Measurements from ENCODE around the gene SPATA32. TPM values are rescaled to one million over a fixed set of nuclear protein-coding genes. Genes with fewer than 3 reads are reported as not detected.
"Not testable (repeated sequence)": the region's sequence is repeated elsewhere in the genome, so short reads cannot be mapped to it uniquely, and the experiment has no call there.

SPATA32 gene
- polyA plus RNA-seq, 3 donors from 2014 or later = 0.16 TPM; not detected in 2

DNA sequence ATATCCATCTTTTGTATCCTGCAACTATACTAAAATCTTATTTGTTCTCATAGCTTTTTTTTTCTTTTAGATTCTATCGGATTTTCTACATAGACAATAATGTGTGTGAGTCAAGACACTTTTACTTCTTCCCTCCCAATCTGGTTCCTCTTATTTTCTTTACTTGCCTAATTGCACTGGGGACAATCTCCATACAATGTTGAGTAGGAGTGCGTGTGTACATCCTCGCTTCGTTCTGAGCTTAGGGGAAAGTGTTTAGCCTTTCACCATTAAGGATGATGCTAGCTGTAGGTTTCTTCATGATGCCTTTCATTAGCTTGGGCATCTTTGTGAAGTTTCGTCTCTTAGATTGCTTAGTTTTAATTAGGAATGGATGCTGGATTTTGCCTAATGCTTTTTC, 2.9 kb downstream of the SPATA32 start:
- H3K4me1 Mint-ChIP-seq = peaks cover 9 to 16% of the 10 kb centered on the region in 2 donors

GRCh38 chr17:45257115-45257514, 4.8 kb downstream of the SPATA32 start:
- peak overlapping the region in 1 of 6 donors; percentile 17 for H3K27ac Mint-ChIP-seq
- DNase-seq = no peak
- H3K4me3 Mint-ChIP-seq = no peak overlapping the region
- H3K36me3 Mint-ChIP-seq = no peaks in the 10 kb centered on the region
- peaks cover 13 to 26% of the 10 kb centered on the region in 2 donors for H3K4me1 Mint-ChIP-seq
- no peaks in the 10 kb centered on the region for H3K9me3 Mint-ChIP-seq
- H3K27me3 Mint-ChIP-seq (ENCODE audit: low read depth in 3 of 3) = peaks cover 0 to 4% (median 0%) of the 10 kb centered on the region in 3 donors

More for the DNA sequence above, 2.9 kb downstream of the SPATA32 start:
- Mint-ChIP-seq H3K36me3 (no peaks in the 10 kb centered on the region), H3K27me3 (ENCODE audit: low read depth in 3 of 3) (peaks cover 0 to 2% (median 0%) of the 10 kb centered on the region in 3 donors), H3K4me3 (no peak overlapping the region), H3K9me3 (no peaks in the 10 kb centered on the region), H3K27ac (no peak overlapping the region)
- no peak for DNase-seq

- peak overlapping the region in 2 of 6 donors; percentile 26 to 28 for H3K27ac Mint-ChIP-seq
Measured at GRCh38 chr17:45256114-45256966, 5.6 kb downstream of the SPATA32 start.

DNA sequence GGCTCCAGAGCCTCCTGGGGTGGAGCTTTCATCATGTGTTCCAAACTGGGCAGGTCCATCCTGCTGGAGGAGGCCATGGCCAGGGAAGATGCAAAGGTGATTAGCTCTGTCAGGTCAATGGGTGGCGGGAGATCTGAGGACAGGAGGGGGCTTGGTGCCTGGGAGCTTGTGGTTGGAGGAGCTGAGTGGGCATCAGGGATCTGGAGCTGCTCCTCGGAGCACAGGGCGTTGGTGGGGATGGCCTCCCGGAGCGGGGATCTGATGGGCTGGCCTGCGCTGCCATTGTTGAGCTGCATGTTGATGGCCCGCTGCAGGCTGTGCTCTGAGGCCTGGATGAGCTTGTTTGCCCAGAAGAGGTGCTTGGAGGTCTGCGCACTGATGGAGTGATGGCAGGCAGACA, 6.5 kb downstream of the SPATA32 start:
- Mint-ChIP-seq H3K36me3 (no peaks in the 10 kb centered on the region), H3K4me3 (no peak overlapping the region), H3K27me3 (ENCODE audit: low read depth in 3 of 3) (peaks cover 0 to 4% (median 2%) of the 10 kb centered on the region in 3 donors), H3K4me1 (peaks cover 18 to 22% of the 10 kb centered on the region in 2 donors), H3K27ac (peak overlapping the region in 1 of 6 donors; percentile 87), H3K9me3 (no peaks in the 10 kb centered on the region)
- no peak for DNase-seq

More at GRCh38 chr17:45256114-45256966, 5.6 kb downstream of the SPATA32 start:
- Mint-ChIP-seq H3K4me3 (no peak overlapping the region), H3K4me1 (peaks cover 18 to 26% of the 10 kb centered on the region in 2 donors), H3K36me3 (no peaks in the 10 kb centered on the region), H3K27me3 (ENCODE audit: low read depth in 3 of 3) (peaks cover 0 to 4% (median 0%) of the 10 kb centered on the region in 3 donors), H3K9me3 (no peaks in the 10 kb centered on the region)
- DNase-seq = no peak

DNA sequence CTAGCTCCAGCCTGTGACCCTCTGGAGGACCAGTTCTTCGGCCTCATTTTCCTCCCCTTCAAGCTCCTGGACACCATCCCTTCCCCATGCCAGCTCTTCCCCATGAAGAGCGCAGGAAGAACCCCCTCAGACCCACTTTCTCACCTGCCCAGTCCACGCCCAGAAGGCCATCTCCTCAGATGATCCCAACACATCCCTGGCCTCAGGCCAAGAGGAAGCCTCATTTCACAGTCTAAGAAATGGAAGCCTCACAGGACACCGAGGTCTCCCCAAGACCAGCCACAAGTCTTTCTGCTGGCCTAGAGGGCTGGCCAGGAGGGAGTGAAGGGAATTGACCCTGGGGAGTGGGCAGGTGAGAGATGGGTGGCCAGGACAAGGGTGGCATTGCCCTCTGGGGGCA, 8.0 kb downstream of the SPATA32 start:
- peaks cover 0 to 4% (median 2%) of the 10 kb centered on the region in 3 donors for H3K27me3 Mint-ChIP-seq (ENCODE audit: low read depth in 3 of 3)
- H3K4me3 Mint-ChIP-seq = no peak overlapping the region
- peaks cover 20 to 23% of the 10 kb centered on the region in 2 donors for H3K4me1 Mint-ChIP-seq
- no peaks in the 10 kb centered on the region for H3K9me3 Mint-ChIP-seq
- H3K27ac Mint-ChIP-seq = peak overlapping the region in 5 of 6 donors; percentile 37 to 77 (median 50)
- DNase-seq = no peak
- H3K36me3 Mint-ChIP-seq = no peaks in the 10 kb centered on the region

GRCh38 chr17:45253237-45253636, 8.7 kb downstream of the SPATA32 start:
- not testable (repeated sequence) for H3K36me3 Mint-ChIP-seq; DNase-seq; H3K27me3 Mint-ChIP-seq (ENCODE audit: low read depth in 3 of 3); H3K9me3 Mint-ChIP-seq; H3K4me3 Mint-ChIP-seq
- peaks cover 27 to 30% of the 10 kb centered on the region in 2 donors for H3K4me1 Mint-ChIP-seq
- H3K27ac Mint-ChIP-seq = peak overlapping the region in 5 of 6 donors; percentile 14 to 74 (median 62)

DNA sequence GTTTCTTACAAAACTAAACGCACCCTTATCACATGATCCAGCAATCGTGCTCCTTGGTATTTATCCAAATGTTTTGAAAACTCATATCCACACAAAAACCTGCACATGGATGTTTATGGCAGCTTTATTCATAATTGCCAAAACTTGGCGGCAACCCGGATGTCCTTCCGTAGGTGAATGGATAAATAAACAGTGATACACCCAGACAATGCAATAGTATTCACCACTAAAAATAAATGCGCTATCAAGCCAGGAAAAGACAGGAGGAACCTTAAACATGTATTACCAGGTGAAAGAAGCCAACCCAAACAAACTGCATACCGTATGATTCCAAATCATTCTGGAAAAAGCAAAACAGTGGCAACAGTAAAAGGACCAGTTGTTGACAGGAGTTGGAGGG, 10.0 kb downstream of the SPATA32 start:
- Mint-ChIP-seq H3K4me3 (no peak overlapping the region), H3K9me3 (no peaks in the 10 kb centered on the region), H3K36me3 (peaks cover 0 to under 1% (median 0%) of the 10 kb centered on the region in 3 donors), H3K27me3 (ENCODE audit: low read depth in 3 of 3) (peaks cover 3 to 12% (median 4%) of the 10 kb centered on the region in 3 donors), H3K4me1 (peaks cover 36 to 37% of the 10 kb centered on the region in 2 donors), H3K27ac (peak overlapping the region in 3 of 6 donors; percentile 5 to 7 (median 6))
- no peak for DNase-seq

DNA sequence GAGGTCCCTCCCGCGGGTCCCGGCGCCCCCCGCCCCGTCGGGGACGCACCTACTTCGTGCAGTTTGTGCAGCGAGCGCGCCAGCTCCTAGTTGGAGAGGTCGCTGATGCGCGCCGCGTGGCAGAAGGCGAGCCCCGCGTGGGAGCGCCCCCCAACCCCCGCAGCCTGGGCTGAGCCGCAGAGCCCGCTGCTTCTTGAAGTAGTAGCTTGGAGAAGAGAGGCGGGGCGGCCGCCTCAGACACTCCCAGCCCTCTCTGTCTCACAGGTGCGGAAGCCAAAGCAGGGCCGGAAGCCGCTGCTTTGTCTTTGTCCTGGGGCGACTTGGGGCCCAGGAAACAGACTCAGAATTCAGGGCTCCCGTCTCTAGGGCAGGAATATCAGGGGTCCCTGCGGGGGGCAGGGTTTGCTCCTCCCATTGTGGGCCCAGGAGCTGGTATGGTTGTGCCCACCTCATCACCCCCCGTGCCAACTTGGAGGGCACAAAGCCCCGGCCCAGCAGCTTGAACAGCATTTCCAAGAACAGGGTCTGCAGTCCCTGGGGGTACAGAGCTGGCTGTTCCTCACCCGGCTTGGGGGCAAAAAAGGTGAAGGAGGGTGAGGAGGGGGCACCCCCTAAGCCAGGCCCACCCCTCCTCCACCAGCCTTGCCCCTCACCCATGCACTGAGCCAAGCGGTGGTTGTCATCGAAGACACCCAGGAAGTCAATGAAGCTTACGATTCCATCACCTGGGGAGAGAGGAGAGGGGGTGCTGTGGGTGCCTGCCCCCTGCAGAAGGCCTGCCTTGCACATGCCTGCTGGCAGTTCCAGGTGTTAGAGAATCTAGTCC, 13.5 kb downstream of the SPATA32 start:
- Mint-ChIP-seq H3K27me3 (ENCODE audit: low read depth in 3 of 3) (peaks cover 6 to 12% (median 8%) of the 10 kb centered on the region in 3 donors), H3K4me3 (peak overlapping the region; percentile 53 to 85 (median 73)), H3K36me3 (peaks cover 0 to 14% (median 6%) of the 10 kb centered on the region in 3 donors), H3K4me1 (peaks cover 50 to 51% of the 10 kb centered on the region in 2 donors), H3K9me3 (no peaks in the 10 kb centered on the region), H3K27ac (peak overlapping the region; percentile 89 to 95 (median 91))
- DNase-seq = peak; percentile 70 to 77 (median 73)

GRCh38 chr17:45247429-45248131, 14.3 kb downstream of the SPATA32 start:
- H3K27ac Mint-ChIP-seq = peak overlapping the region; percentile 84 to 96 (median 90)
- DNase-seq = peak; percentile 94 to 95 (median 94)
- H3K36me3 Mint-ChIP-seq = peaks cover 2 to 18% (median 8%) of the 10 kb centered on the region in 3 donors
- H3K27me3 Mint-ChIP-seq (ENCODE audit: low read depth in 3 of 3) = peaks cover 6 to 12% (median 10%) of the 10 kb centered on the region in 3 donors
- H3K4me3 Mint-ChIP-seq = peak overlapping the region; percentile 73 to 85 (median 84)
- no peaks in the 10 kb centered on the region for H3K9me3 Mint-ChIP-seq
- peaks cover 43 to 45% of the 10 kb centered on the region in 2 donors for H3K4me1 Mint-ChIP-seq

- H3K36me3 Mint-ChIP-seq = peaks cover 7 to 22% (median 9%) of the 10 kb centered on the region in 3 donors
- peaks cover 6 to 12% (median 10%) of the 10 kb centered on the region in 3 donors for H3K27me3 Mint-ChIP-seq (ENCODE audit: low read depth in 3 of 3)
Measured at GRCh38 chr17:45246861-45247428, 14.9 kb downstream of the SPATA32 start.

GRCh38 chr17:45246338-45246737, 15.6 kb downstream of the SPATA32 start:
- Mint-ChIP-seq H3K9me3 (no peaks in the 10 kb centered on the region), H3K27me3 (ENCODE audit: low read depth in 3 of 3) (peaks cover 6 to 12% (median 10%) of the 10 kb centered on the region in 3 donors), H3K4me1 (peaks cover 33 to 38% of the 10 kb centered on the region in 2 donors), H3K27ac (peak overlapping the region; percentile 46 to 96 (median 92)), H3K36me3 (peaks cover 7 to 22% (median 9%) of the 10 kb centered on the region in 3 donors), H3K4me3 (peak overlapping the region in 4 of 5 donors; percentile 57 to 84 (median 67))
- DNase-seq = no peak

More at GRCh38 chr17:45246861-45247428, 14.9 kb downstream of the SPATA32 start:
- Mint-ChIP-seq H3K27ac (peak overlapping the region; percentile 84 to 96 (median 90)), H3K4me1 (peaks cover 37 to 39% of the 10 kb centered on the region in 2 donors), H3K9me3 (no peaks in the 10 kb centered on the region), H3K4me3 (peak overlapping the region; percentile 73 to 85 (median 84))
- DNase-seq = peak in 1 of 3 donors; percentile 30

GRCh38 chr17:45244725-45245656, 16.9 kb downstream of the SPATA32 start:
- DNase-seq = no peak
- H3K9me3 Mint-ChIP-seq = peaks cover 0 to 1% (median 0%) of the 10 kb centered on the region in 6 donors
- peaks cover 11 to 24% (median 11%) of the 10 kb centered on the region in 3 donors for H3K36me3 Mint-ChIP-seq
- peaks cover 6 to 12% (median 11%) of the 10 kb centered on the region in 3 donors for H3K27me3 Mint-ChIP-seq (ENCODE audit: low read depth in 3 of 3)
- peak overlapping the region; percentile 37 to 87 (median 71) for H3K27ac Mint-ChIP-seq
- peaks cover 36 to 38% of the 10 kb centered on the region in 2 donors for H3K4me1 Mint-ChIP-seq
- no peak overlapping the region for H3K4me3 Mint-ChIP-seq
